ENCODE measurements around the gene CWC15.
"Not testable (repeated sequence)": the region's sequence is repeated elsewhere in the genome, so short reads cannot be mapped to it uniquely, and the experiment has no call there.

The CWC15 gene

GRCh38 chr11:94973099-94973968 is at the start of gene CWC15, which contains the start of gene KDM4D:
CWC15 (minus strand) TSS chr11:94973556; CDS start chr11:94972185, 1,371 bp downstream.
KDM4D (plus strand) TSS chr11:94973709; CDS start chr11:94997373, 23,664 bp downstream.
- in situ Hi-C loops (cut with MboI; ENCODE audit: low sequenced_read_pairs): no loop called here

DNA sequence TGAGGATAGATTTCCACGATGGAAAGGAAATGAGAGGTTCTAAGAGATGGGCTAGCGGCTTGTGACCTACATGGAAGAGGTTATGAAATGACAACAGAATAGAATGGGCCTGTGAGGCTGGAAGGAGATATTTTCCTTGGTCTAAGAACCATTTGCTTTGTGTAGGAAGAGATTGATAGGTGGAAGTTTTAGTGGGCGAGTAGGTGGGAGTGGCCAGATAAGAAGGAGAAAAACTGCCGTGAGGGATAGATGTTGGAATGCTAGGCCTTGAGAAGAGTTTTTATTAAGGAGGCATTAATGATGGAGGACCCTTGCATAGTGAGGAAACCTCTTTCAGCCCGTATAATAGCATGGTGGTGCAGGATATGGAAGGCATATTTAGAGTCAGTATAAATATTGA is 48.1 kb upstream of the CWC15 start:
- in situ Hi-C loops (cut with MboI; ENCODE audit: low sequenced_read_pairs): not testable (repeated sequence)

DNA sequence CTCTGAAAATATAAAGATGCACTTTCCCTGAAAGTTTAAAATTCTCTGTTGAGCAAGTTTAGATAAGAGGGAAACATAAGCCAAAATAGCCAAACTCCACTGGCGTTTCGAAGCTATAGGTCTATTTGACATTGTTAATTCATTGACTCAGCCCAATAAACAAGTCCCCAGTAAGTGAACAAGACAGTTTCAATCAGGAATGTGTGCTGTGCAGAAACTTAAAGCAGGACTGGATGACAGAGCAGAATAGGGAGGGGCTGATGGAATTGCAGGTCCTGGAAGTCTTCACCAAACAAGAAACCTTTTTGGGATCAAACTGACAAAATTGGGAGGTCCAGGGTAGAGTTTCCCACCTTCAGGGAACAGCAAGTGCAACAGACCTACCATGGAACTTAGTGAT is 42.8 kb upstream of the CWC15 start:
- in situ Hi-C loops (cut with MboI; ENCODE audit: low sequenced_read_pairs): no loop called here

- in situ Hi-C loops (cut with MboI; ENCODE audit: low sequenced_read_pairs): no loop called here
These were observed 40.9 kb upstream of the CWC15 start for GRCh38 chr11:95014184-95014821.

DNA sequence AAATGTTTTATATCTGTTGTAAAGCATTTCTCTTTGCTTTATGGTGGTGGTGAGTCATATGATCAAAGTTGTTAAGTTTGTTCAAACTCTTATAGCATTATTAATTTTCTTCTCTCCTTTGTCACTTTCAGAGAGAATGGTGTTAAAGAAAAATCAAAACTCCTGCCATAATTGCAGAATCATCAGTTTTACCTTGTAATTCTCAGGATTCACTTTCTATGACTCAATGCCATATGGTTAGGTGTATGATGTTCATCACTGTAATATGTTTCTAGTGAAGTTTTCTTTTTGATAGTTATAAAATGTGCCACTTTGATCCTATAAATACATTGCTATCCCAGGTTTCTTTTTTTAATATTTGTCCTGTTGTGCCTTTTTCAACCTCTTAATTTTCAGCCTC is 38.0 kb upstream of the CWC15 start:
- in situ Hi-C loops (cut with MboI; ENCODE audit: low sequenced_read_pairs): no loop called here

DNA sequence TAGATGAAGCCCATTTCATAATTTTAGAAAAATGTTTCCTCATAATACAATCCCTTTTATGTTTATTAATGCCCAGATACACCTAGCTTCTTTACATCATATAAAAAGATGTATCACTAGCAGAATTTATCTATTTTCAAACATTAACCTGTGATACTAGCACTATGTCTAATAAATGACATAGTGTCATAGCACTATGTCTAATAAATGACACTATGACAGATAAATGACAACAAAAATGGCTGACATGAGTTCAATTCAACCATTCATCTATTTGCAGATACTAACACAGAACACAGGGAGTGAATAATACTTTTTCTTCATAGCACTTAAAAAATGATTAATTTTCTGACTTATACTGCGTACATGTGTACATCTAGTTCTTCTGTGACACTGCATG is 32.3 kb upstream of the CWC15 start:
- in situ Hi-C loops (cut with MboI; ENCODE audit: low sequenced_read_pairs): no loop called here

DNA sequence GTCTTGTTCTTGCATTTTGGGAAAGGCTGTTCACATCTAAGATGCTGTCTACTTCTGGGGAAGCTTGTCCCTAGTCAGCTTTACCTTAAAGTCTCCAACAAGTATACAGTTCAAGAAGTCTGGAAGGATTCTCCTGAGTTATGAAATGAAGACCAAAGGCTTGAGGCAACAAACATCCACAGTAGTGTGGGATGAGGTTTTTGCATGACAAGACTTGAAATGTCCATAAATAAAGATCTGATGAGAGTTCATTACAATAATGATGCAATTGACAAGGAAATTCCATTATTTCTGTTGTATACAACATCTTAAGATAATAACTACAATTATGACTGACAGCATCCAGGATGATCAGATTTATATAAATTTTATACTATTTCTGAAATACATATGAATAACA is 30.4 kb upstream of the CWC15 start:
- in situ Hi-C loops (cut with MboI; ENCODE audit: low sequenced_read_pairs): no loop called here

GRCh38 chr11:94998285-94998684 is 24.9 kb upstream of the CWC15 start:
- in situ Hi-C loops (cut with MboI; ENCODE audit: low sequenced_read_pairs): no loop called here

GRCh38 chr11:94997437-94997836 is 24.1 kb upstream of the CWC15 start:
- in situ Hi-C loops (cut with MboI; ENCODE audit: low sequenced_read_pairs): no loop called here

DNA sequence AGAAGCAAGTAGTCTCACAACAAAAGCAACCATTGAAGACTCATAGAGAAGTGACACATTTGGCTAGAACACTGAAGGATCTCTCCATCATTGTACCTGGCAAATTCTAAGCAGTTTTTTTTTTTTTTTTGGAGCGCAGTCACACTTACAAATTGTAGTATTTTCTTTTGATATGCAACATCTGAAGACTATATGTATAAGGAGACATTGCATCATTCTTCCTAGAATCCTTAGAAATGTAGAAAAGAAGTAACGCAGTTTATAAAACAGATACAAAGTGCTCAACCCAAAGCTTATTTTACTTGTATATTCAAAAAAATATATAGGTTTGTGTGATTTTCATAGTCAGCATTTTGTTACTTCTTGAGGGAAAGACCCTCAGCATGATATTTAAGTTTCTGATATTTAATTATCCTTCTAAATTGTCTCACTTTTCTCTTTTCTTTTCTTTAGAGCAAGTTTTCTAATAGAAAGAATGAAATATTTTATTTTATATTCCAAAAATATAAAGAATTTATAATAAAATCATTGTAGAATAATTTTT is 20.1 kb upstream of the CWC15 start:
- in situ Hi-C loops (cut with MboI; ENCODE audit: low sequenced_read_pairs): no loop called here

DNA sequence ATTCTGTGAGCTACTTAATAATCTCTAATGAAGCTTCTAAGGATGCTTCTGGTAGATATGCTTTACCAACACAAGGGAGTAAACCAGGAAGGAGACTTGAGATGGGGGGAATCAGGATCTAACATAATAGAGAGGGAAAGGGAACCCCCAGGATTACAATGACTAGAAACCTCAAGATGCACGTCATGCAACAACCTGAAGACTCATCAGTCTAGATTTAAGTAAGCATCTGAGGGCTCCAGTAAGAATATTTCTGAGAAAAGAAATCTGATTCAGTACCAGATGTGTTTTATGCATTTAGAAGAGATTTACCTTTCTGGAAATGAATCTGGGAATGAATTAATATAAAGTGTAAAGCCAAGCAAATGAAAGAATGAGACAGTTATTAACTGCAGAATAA is 15.4 kb upstream of the CWC15 start:
- in situ Hi-C loops (cut with MboI; ENCODE audit: low sequenced_read_pairs): no loop called here

GRCh38 chr11:94987378-94987777 is 14.0 kb upstream of the CWC15 start:
- in situ Hi-C loops (cut with MboI; ENCODE audit: low sequenced_read_pairs): no loop called here

GRCh38 chr11:94975599-94975998 is 2.2 kb upstream of the CWC15 start:
- in situ Hi-C loops (cut with MboI; ENCODE audit: low sequenced_read_pairs): no loop called here

DNA sequence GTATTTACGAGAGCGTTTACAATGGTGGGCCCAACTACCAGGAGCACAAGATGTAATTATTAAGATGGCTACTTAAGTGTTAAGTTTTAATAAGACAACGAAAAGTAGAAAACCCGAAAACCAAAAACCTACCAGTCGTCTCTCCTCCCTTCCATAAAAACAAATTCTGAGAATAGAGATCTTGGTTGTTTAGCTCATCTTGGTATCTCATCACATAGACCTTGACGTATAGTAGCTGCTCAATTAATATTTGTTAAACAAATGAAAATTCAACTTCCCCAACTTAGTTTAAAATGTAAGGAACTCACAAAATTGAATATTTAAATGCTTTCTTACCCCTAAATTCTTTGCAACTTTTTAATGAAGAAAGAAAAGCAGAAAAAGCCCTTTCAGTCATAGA is 822 bp upstream of the CWC15 start:
- in situ Hi-C loops (cut with MboI; ENCODE audit: low sequenced_read_pairs): no loop called here

GRCh38 chr11:94972700-94973098 is 657 bp downstream of the CWC15 start:
- in situ Hi-C loops (cut with MboI; ENCODE audit: low sequenced_read_pairs): no loop called here

GRCh38 chr11:94968334-94968958 is 4.9 kb downstream of the CWC15 start:
- in situ Hi-C loops (cut with MboI; ENCODE audit: low sequenced_read_pairs): no loop called here

- in situ Hi-C loops (cut with MboI; ENCODE audit: low sequenced_read_pairs): no loop called here
These were observed 8.4 kb downstream of the CWC15 start for GRCh38 chr11:94964934-94965333.

DNA sequence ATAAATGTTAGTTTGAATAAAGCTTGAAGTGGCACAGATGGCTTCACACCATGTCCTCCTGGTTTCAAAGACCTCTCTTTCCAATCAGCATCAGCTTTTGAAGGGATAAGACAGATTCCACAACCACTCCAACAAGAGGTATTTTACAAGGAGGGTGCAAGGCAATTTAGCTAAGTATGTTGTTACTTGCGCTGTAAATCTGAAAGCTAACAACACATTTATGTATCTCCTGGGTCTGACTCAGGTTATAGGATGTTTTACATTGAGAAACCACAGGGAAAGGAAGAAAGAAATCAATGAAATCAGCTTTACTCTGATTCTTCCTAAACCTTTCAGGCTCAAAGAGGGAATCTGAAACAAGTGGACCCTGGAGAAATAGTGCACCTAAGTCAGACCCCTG is 12.1 kb downstream of the CWC15 start:
- in situ Hi-C loops (cut with MboI; ENCODE audit: low sequenced_read_pairs): no loop called here

DNA sequence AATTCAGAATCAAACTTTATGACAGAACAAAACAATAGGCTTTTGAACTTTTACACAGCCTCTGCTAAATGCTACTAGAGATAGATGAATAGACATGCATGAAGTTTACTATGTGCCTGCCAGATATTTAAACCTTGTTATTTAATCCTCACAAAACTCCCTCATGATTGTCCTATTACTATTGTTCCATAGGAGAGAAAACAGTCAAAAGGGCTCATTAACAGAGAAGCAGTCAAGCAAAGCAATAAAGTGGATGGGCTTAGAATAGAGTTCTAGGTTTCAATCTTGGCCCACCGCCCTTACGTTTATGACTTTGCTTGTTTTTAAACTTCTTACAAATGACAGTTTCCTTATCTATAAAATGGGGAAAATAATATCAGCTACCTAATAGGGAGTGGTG is 12.9 kb downstream of the CWC15 start:
- in situ Hi-C loops (cut with MboI; ENCODE audit: low sequenced_read_pairs): no loop called here

GRCh38 chr11:94959179-94959578 is 14.2 kb downstream of the CWC15 start:
- in situ Hi-C loops (cut with MboI; ENCODE audit: low sequenced_read_pairs): no loop called here

DNA sequence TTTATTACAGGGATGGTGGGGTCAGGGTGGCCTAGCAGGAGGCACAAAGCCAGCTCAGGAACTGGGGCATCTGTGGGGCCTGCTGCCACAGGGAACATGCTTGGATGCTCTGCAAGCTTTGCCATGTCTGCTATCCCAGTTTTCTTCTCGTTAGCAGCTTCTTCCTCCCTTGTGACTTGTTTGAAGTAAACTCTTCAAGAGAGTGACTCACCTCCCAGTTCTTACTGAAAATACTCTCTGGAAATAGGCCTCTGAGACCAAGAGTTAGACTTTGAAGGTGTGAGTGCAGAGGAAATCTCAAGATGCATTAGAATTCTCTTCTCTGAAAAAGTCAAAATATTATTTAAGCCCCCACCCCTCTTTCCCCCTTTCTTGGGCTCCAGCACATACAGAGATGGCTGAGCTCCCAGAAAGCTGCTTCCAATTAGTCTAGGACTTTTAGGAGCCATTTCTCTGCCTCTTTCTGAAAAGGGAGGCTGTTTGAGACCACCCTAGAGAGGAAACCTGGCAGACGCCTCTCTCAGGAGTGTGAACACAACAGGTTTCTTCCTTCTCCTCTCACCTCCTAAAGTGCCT is 15.1 kb downstream of the CWC15 start:
- in situ Hi-C loops (cut with MboI; ENCODE audit: low sequenced_read_pairs): no loop called here

Data from hTERT RPE-1 (cell line).